HG03280 (cell line): ENCODE data around the gene ST6GALNAC3.
"Not testable (repeated sequence)": the region's sequence is repeated elsewhere in the genome, so short reads cannot be mapped to it uniquely, and the experiment has no call there.

Source experiments
- ATAC-seq: cut with Tn5 transposase; IDR thresholded peaks from one replicate; pipeline ENCODE4 v1.9.1; 2021; ENCODE audit warnings: mild to moderate bottlenecking, moderate library complexity; ENCODE audit not compliant: unreplicated experiment

The ST6GALNAC3 gene

GRCh38 chr1:76105372-76105771 lies 30.8 kb downstream of the ST6GALNAC3 start:
- no peak for ATAC-seq

- ATAC-seq, result no peak
Observed at GRCh38 chr1:76106251-76106650, 31.7 kb downstream of the ST6GALNAC3 start.

- no peak for ATAC-seq
Observed at GRCh38 chr1:76106719-76107235, 32.2 kb downstream of the ST6GALNAC3 start.

- ATAC-seq, result no peak
Observed at GRCh38 chr1:76109404-76109803, 34.9 kb downstream of the ST6GALNAC3 start.

GRCh38 chr1:76109901-76110560 lies 35.5 kb downstream of the ST6GALNAC3 start:
- no peak for ATAC-seq

GRCh38 chr1:76110666-76111065 lies 36.1 kb downstream of the ST6GALNAC3 start:
- no peak for ATAC-seq

- not testable (repeated sequence) for ATAC-seq
Observed at GRCh38 chr1:76112321-76112720, 37.8 kb downstream of the ST6GALNAC3 start.

- no peak for ATAC-seq
Observed at GRCh38 chr1:76113446-76113845, 38.9 kb downstream of the ST6GALNAC3 start.

- ATAC-seq, result no peak
Observed at GRCh38 chr1:76115171-76115570, 40.6 kb downstream of the ST6GALNAC3 start.

GRCh38 chr1:76121850-76122249 lies 47.3 kb downstream of the ST6GALNAC3 start:
- ATAC-seq, result no peak

- ATAC-seq, result no peak
Observed at GRCh38 chr1:76122271-76122670, 47.7 kb downstream of the ST6GALNAC3 start.

- not testable (repeated sequence) for ATAC-seq
Observed at GRCh38 chr1:76123411-76124064, 49.0 kb downstream of the ST6GALNAC3 start.

GRCh38 chr1:76124196-76124595 lies 49.6 kb downstream of the ST6GALNAC3 start:
- no peak for ATAC-seq

GRCh38 chr1:76125473-76126219 lies 51.1 kb downstream of the ST6GALNAC3 start:
- ATAC-seq, result no peak

- ATAC-seq, result no peak
Observed at GRCh38 chr1:76128096-76128495, 53.5 kb downstream of the ST6GALNAC3 start.

- ATAC-seq, result no peak
Observed at GRCh38 chr1:76129731-76130130, 55.2 kb downstream of the ST6GALNAC3 start.

- no peak for ATAC-seq
Observed at GRCh38 chr1:76130992-76131391, 56.4 kb downstream of the ST6GALNAC3 start.

GRCh38 chr1:76133977-76134376 lies 59.4 kb downstream of the ST6GALNAC3 start:
- ATAC-seq, result no peak

- ATAC-seq, result no peak
Observed at GRCh38 chr1:76135835-76136234, 61.3 kb downstream of the ST6GALNAC3 start.

GRCh38 chr1:76136894-76137293 lies 62.3 kb downstream of the ST6GALNAC3 start:
- ATAC-seq, result no peak

GRCh38 chr1:76137746-76138145 lies 63.2 kb downstream of the ST6GALNAC3 start:
- no peak for ATAC-seq

- no peak for ATAC-seq
Observed at GRCh38 chr1:76138217-76138616, 63.7 kb downstream of the ST6GALNAC3 start.
